ENCODE data around the gene NXPH3.
"Not testable (repeated sequence)": the region's sequence is repeated elsewhere in the genome, so short reads cannot be mapped to it uniquely, and the experiment has no call there.

The NXPH3 gene

DNA sequence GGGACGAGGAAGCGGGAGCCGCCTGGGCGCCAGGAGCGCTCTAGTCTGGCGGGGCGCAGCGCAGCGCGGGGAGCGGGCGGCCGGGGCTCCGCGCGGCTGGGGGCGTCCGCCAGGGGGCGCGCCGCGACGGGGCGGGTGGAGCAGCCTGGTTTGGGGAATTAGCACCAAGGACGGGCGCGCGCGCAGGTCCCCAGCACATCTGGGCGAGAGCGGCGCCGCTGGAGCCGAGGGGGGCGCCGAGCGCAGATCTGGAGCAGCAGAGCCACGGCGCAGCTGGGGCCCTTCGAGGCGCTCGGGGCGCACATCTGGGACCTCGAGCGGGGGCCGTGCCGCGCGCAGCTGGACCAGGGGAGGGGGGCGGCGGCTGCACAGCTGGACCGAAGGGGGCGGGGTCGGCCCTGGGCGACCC lies at the start of gene NXPH3:
Gene NXPH3, plus strand, starts transcription at position 193 of the 409 bp plus-strand sequence. CDS start 349 bp downstream, outside the sequence.
- peak; percentile 47 for DNase-seq (ENCODE audit: low spot score)

- no peak for DNase-seq (ENCODE audit: low spot score)
Observed at GRCh38 chr17:49527927-49528651, 47.6 kb upstream of the NXPH3 start.

- DNase-seq (ENCODE audit: low spot score): no peak
Observed at GRCh38 chr17:49528966-49529365, 46.7 kb upstream of the NXPH3 start.

- DNase-seq (ENCODE audit: low spot score): no peak
Observed at GRCh38 chr17:49530118-49530517, 45.6 kb upstream of the NXPH3 start.

DNA sequence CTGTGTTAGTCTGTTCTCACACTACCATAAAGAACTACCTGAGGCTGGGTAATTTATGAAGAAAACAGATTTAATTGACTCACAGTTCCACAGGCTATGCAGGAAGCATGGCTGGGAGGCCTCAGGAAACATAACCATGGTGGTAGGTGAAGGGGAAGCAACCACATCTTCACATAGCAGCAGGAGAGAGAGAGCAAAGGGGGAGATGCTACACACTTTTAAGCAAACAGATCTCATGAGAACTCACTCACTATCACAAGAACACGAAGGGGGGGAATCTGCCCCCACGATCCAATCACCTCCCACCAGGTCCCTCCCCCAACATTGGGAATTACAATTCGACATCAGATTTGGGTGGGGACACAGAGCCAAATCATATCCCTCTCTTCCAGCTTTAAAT lies 31.8 kb upstream of the NXPH3 start:
- DNase-seq (ENCODE audit: low spot score): no peak

GRCh38 chr17:49545007-49545660 lies 30.5 kb upstream of the NXPH3 start:
- DNase-seq (ENCODE audit: low spot score): no peak

DNA sequence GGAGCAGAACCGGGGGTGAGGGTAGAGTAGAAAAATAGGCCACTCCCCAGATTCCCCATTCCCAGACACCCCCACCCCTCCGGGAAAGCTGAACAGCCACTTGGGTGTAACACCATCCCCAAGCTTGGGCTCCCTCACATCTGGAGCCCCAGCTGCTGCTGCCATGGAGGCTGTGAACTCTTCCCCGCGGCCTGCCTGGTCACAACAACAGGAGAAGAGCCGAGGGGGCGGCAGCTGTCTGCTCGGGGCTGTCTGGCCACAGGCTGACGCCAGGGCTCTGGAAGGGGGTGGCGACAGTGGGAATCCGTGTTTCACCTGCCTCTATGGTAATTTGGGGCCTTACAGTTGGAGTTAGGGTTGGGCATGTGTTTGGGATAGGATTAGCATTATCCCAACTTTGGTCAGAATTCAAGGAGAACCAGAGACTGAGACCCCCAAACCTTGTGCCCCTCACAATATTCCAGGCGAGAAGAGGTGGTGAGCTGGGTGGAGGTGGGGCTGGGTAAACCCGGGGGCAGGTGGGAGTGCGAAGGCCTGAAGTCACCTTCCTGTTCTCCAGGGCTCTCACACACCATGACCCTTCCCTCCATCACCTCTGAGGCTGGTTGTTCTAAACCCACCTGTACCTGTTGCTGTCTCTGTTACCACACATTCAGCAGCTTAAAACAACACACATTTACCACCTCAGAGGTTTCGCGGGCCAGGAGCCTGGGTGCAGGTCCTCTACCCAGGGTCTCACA lies 29.7 kb upstream of the NXPH3 start:
- DNase-seq (ENCODE audit: low spot score): no peak

- no peak for DNase-seq (ENCODE audit: low spot score)
Observed at GRCh38 chr17:49546546-49547535, 28.8 kb upstream of the NXPH3 start.

- DNase-seq (ENCODE audit: low spot score): no peak
Observed at GRCh38 chr17:49547566-49547965, 28.1 kb upstream of the NXPH3 start.

- DNase-seq (ENCODE audit: low spot score): no peak
Observed at GRCh38 chr17:49548051-49548505, 27.6 kb upstream of the NXPH3 start.

DNA sequence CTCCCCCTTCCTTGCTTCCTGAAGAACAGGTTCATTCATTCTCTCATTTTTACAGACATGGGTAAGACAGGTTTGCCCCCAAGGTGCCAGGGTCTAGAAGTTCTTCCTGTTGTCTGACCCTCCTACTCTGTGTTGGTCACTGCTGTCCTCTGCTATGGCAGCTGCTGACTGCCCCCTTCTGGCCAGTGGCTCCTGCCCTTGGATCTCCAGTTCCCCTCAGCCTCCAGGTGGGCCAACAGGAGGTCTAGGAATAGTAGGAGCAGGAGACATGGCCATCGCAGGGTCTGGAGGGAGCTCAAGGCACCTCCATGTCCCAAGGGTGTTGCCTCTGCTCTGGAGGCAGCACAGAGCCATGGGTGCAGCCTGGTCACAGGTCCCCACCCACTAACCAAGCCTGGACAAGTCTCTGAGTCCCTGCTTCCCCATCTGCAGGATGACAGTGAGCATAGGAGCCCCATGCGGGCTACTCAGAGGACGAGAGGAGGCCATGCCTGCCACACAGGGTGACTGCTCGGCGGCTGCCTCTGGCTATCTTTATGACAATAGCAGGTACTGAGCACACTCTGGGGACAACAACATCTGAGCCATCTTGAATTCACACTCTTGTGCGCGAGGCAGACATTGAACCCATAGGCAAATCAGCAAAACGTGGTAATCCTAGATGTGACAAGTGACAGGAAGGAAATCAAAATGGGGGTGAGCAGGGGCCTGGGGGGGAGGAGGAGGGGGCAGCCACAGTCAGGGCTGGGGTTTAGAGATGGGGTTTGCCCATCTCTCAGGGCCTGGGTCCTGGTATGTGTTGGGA lies 27.0 kb upstream of the NXPH3 start:
- DNase-seq (ENCODE audit: low spot score): no peak

- DNase-seq (ENCODE audit: low spot score): no peak
Observed at GRCh38 chr17:49549311-49549605, 26.4 kb upstream of the NXPH3 start.

GRCh38 chr17:49549691-49550678 lies 25.7 kb upstream of the NXPH3 start:
- DNase-seq (ENCODE audit: low spot score): no peak

DNA sequence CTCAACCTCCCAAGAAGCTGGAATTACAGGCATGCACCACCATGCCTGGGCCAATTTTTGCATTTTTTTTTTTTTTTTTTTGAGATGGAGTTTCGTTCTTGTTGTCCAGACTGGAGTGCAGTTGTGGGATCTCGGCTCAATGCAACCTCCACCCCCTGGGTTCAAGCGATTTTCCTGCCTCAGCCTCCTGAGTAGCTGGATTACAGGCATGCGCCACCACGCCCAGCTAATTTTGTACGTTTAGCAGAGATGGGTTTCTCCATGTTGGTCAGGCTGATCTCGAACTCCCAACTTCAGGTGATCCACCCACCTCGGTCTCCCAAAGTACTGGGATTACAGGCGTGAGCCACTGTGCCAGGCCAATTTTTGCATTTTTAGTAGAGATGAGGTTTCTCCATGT lies 24.9 kb upstream of the NXPH3 start:
- not testable (repeated sequence) for DNase-seq (ENCODE audit: low spot score)

DNA sequence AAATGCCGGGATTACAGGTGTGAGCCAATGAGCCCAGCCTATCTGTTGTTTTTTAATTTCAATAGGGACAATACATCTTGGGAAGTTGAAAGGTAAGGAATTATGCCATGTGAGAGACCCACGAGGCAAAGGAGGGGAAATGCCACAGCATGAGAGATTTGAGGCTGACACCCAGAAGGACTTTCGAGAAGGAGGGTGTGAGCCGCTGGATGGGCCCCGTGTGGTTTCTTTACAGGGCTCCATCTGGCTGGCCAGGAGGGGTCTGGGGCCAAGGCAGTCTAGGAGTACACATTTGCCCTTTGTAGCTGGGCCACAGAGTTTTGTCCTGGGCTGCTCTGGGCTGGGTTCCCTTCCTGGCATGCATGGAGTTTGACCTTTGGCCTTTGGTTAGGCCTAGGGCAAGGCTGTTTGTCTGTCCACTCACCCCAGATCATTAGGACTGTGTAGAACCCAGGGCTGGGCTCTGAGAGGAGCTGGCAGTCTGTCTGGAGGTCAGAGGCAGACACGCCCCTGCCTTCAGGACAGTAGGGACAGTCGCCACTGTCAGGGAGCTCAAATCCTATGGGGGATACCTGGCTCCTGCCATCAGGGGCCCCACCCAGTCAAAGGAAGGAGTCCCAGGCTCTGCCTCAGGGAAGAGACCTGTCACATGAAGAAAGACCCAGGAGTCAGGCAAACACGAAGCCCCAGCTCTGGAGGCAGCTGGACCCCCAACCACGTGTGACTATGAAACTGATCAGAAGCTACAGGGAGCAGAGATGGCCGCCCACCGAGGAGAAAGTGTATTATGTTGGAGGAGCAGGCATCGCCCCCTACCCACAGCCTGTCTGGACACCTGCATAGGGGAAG lies 24.2 kb upstream of the NXPH3 start:
- DNase-seq (ENCODE audit: low spot score): no peak

- DNase-seq (ENCODE audit: low spot score): no peak
Observed at GRCh38 chr17:49552070-49552751, 23.5 kb upstream of the NXPH3 start.

DNA sequence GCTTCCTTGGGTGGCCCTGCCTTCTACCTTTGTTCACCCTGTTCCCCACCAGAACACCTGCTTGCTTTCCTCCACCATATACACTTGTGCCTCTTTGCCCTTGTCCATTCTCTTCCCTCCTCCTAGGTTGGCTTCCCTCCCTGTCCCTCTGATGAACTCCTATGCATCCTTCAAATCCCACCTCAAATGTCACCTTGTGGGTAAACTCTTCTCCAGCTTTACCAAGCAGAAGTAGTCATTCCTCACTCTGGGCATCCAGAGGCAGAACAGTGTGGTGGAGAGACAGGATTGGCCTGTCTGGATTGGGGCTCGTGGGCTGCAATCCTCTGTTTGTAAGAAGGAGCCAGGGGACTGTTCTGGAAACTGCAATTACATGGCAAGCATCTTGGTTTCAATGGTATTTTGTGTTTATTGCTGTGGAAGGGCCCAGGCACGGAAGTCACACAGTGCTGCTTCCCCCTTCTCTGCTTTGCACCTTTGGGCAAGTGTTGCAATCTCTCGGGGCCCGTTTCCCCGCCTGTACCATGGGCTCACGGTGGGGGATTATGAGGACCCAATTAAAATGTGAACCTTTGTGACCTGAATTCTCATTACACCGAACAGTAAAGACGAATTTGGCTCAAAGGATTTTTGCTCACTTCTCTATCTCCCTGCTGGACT lies 21.9 kb upstream of the NXPH3 start:
- DNase-seq (ENCODE audit: low spot score): no peak

Measured in LoVo (cell line).